Measurements from ENCODE around the gene TMEM98. TPM values are rescaled to one million over a fixed set of nuclear protein-coding genes. Genes with fewer than 3 reads are reported as not detected.
"Not testable (repeated sequence)": the region's sequence is repeated elsewhere in the genome, so short reads cannot be mapped to it uniquely, and the experiment has no call there.

The TMEM98 gene
- total RNA-seq, 1 donor from 2014 or later = 10.0 TPM

GRCh38 chr17:32910769-32911168, 17.2 kb upstream of the TMEM98 start:
- DNase-seq = no peak
- no peak for ATAC-seq (ENCODE audit: poor library complexity)
- intact Hi-C loops (cut with DNase I) = no loop called here

GRCh38 chr17:32912218-32912897, 15.6 kb upstream of the TMEM98 start:
- DNase-seq = peak; percentile 74
- intact Hi-C loops (cut with DNase I) = no loop called here
- peak; percentile 86 for ATAC-seq (ENCODE audit: poor library complexity)

GRCh38 chr17:32913593-32913992, 14.4 kb upstream of the TMEM98 start:
- intact Hi-C loops (cut with DNase I) = no loop called here
- ATAC-seq (ENCODE audit: poor library complexity) = no peak
- DNase-seq = no peak

- intact Hi-C loops (cut with DNase I) = no loop called here
- ATAC-seq (ENCODE audit: poor library complexity) = no peak
- no peak for DNase-seq
Measured at GRCh38 chr17:32914181-32914580, 13.8 kb upstream of the TMEM98 start.

- intact Hi-C loops (cut with DNase I) = no loop called here
Measured at GRCh38 chr17:32915245-32915644, 12.7 kb upstream of the TMEM98 start.

GRCh38 chr17:32916134-32916533, 11.8 kb upstream of the TMEM98 start:
- DNase-seq = no peak
- no peak for ATAC-seq (ENCODE audit: poor library complexity)
- intact Hi-C loops (cut with DNase I) = no loop called here

More at GRCh38 chr17:32915245-32915644, 12.7 kb upstream of the TMEM98 start:
- DNase-seq = no peak
- ATAC-seq (ENCODE audit: poor library complexity) = no peak

GRCh38 chr17:32917081-32917480, 10.9 kb upstream of the TMEM98 start:
- DNase-seq (no peak), ATAC-seq (ENCODE audit: poor library complexity) (no peak)
- intact Hi-C loops (cut with DNase I) = no loop called here

- no peak for ATAC-seq (ENCODE audit: poor library complexity)
- intact Hi-C loops (cut with DNase I) = no loop called here
- no peak for DNase-seq
Measured at GRCh38 chr17:32917842-32918241, 10.1 kb upstream of the TMEM98 start.

- intact Hi-C loops (cut with DNase I); DNase-seq; ATAC-seq (ENCODE audit: poor library complexity): not testable (repeated sequence)
Measured at GRCh38 chr17:32919876-32920275, 8.1 kb upstream of the TMEM98 start.

GRCh38 chr17:32920293-32920692, 7.7 kb upstream of the TMEM98 start:
- ATAC-seq (ENCODE audit: poor library complexity) = no peak
- intact Hi-C loops (cut with DNase I) = no loop called here
- no peak for DNase-seq

- no peak for ATAC-seq (ENCODE audit: poor library complexity)
- intact Hi-C loops (cut with DNase I) = no loop called here
Measured at GRCh38 chr17:32921017-32921416, 6.9 kb upstream of the TMEM98 start.

GRCh38 chr17:32923905-32924304, 4.0 kb upstream of the TMEM98 start:
- ATAC-seq (ENCODE audit: poor library complexity); intact Hi-C loops (cut with DNase I); DNase-seq: not testable (repeated sequence)

More at GRCh38 chr17:32921017-32921416, 6.9 kb upstream of the TMEM98 start:
- DNase-seq = no peak

- intact Hi-C loops (cut with DNase I) = no loop called here
- DNase-seq (no peak), ATAC-seq (ENCODE audit: poor library complexity) (no peak)
Measured at GRCh38 chr17:32926183-32926582, 1.8 kb upstream of the TMEM98 start.

- DNase-seq; ATAC-seq (ENCODE audit: poor library complexity); intact Hi-C loops (cut with DNase I): not testable (repeated sequence)
Measured at GRCh38 chr17:32926789-32927188, 1.2 kb upstream of the TMEM98 start.

- intact Hi-C loops (cut with DNase I) = no loop called here
- DNase-seq (no peak), ATAC-seq (ENCODE audit: poor library complexity) (no peak)
Measured at GRCh38 chr17:32927201-32927723, 691 bp upstream of the TMEM98 start.

GRCh38 chr17:32928586-32929535, 908 bp downstream of the TMEM98 start:
- intact Hi-C loops (cut with DNase I) = no loop called here
- DNase-seq (no peak), ATAC-seq (ENCODE audit: poor library complexity) (peak; percentile 23)

GRCh38 chr17:32929588-32929987, 1.6 kb downstream of the TMEM98 start:
- ATAC-seq (ENCODE audit: poor library complexity) = no peak
- intact Hi-C loops (cut with DNase I) = no loop called here
- DNase-seq = no peak

- ATAC-seq (ENCODE audit: poor library complexity) = no peak
- intact Hi-C loops (cut with DNase I) = no loop called here
- no peak for DNase-seq
Measured at GRCh38 chr17:32930512-32930911, 2.6 kb downstream of the TMEM98 start.

- ATAC-seq (ENCODE audit: poor library complexity) (no peak), DNase-seq (no peak)
- intact Hi-C loops (cut with DNase I) = no loop called here
Measured at GRCh38 chr17:32931686-32932085, 3.7 kb downstream of the TMEM98 start.

- ATAC-seq (ENCODE audit: poor library complexity) (no peak), DNase-seq (no peak)
- intact Hi-C loops (cut with DNase I) = no loop called here
Measured at GRCh38 chr17:32933881-32934280, 5.9 kb downstream of the TMEM98 start.
